ENCODE data around the gene FHIT.
A peak's percentile ranks its signal among the peaks of the same experiment; 100 is the strongest.

DNA sequence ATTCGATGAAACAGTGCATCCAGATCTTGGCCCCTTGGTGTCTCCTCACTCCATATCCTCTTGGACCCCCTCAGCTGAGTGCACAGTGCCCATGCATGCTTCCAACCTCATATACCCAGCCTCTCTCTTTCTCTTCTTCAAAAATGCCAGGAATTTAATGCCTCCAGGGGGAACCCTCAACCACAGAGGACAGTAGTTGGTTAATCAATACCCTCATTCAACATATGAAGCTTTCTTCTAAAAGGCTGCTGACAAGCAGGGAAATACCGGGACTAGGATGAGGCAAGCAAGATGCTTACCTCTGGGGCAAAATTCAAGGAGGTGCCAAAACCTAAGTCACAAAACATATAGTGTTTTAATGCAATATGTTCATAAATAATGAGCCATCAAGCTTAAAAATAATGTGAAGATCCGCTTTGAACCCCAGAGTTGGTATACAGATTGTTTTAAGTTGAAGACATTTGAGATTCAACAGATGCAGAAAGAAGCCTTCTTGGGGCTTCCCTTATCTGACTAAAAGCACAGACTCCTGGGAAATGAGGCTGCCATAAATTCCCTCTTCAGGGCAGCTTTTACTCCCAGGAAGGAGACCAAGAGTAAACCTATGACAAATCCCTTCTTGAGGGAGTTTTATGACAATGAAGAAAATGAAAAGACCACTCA lies 48.2 kb upstream of the FHIT start:
- TF ChIP-seq, protein P1, sequence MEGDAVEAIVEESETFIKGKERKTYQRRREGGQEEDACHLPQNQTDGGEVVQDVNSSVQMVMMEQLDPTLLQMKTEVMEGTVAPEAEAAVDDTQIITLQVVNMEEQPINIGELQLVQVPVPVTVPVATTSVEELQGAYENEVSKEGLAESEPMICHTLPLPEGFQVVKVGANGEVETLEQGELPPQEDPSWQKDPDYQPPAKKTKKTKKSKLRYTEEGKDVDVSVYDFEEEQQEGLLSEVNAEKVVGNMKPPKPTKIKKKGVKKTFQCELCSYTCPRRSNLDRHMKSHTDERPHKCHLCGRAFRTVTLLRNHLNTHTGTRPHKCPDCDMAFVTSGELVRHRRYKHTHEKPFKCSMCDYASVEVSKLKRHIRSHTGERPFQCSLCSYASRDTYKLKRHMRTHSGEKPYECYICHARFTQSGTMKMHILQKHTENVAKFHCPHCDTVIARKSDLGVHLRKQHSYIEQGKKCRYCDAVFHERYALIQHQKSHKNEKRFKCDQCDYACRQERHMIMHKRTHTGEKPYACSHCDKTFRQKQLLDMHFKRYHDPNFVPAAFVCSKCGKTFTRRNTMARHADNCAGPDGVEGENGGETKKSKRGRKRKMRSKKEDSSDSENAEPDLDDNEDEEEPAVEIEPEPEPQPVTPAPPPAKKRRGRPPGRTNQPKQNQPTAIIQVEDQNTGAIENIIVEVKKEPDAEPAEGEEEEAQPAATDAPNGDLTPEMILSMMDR (IDR thresholded peaks at IDR 0.05) = peak; percentile 5
- TF ChIP-seq EZH2 (IDR thresholded peaks at IDR 0.05) = no peak
- TF ChIP-seq EZH2phosphoT487 (IDR thresholded peaks at IDR 0.05) = no peak

Measured in neural progenitor cell (in vitro differentiated cells).